ENCODE results near the gene KLRF1. TPM values are rescaled to one million over a fixed set of nuclear protein-coding genes. Genes with fewer than 3 reads are reported as not detected.

The KLRF1 gene
- total and polyA plus RNA-seq, 2 experiments from 2014 or later, result 0.50 TPM; not detected in 1

DNA sequence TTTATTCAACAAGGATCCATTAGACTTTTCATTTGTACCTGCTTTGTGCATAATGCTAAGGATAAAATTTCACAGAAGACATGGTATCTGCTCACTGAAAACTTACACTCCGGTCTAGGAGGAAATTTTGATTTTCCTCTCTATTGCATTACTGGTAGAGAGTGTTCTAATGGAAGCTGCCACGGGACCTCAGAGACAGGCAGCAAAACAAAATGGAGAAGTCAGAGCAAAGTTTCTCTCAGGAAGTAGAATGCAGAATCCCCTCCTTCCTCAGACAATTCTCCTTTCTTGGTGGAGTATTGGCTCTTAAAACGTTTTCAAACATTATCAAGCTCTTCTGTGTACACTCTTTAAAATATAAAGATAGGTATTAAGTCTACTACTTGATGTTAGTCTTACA lies 29.6 kb downstream of the KLRF1 start:
- H3K79me2 ChIP-seq (replicated peaks; ENCODE audit: insufficient read depth), result no peaks in the 10 kb centered on the region
- no peaks in the 10 kb centered on the region for H3F3A ChIP-seq (replicated peaks; ENCODE audit: low read depth)
- H3K36me3 ChIP-seq (ENCODE audit: insufficient read depth), result no peaks in the 10 kb centered on the region
- H3K9me2 ChIP-seq (ENCODE audit: insufficient read depth), result no peaks in the 10 kb centered on the region
- TF ChIP-seq EZH2phosphoT487 (IDR thresholded peaks at IDR 0.05; ENCODE audit: unreplicated experiment), result no peak
- no peak for TF ChIP-seq CTCF (conservative IDR thresholded peaks at IDR 0.05; ENCODE audit: low read depth in 2 of 2)
- TF ChIP-seq, protein P1, sequence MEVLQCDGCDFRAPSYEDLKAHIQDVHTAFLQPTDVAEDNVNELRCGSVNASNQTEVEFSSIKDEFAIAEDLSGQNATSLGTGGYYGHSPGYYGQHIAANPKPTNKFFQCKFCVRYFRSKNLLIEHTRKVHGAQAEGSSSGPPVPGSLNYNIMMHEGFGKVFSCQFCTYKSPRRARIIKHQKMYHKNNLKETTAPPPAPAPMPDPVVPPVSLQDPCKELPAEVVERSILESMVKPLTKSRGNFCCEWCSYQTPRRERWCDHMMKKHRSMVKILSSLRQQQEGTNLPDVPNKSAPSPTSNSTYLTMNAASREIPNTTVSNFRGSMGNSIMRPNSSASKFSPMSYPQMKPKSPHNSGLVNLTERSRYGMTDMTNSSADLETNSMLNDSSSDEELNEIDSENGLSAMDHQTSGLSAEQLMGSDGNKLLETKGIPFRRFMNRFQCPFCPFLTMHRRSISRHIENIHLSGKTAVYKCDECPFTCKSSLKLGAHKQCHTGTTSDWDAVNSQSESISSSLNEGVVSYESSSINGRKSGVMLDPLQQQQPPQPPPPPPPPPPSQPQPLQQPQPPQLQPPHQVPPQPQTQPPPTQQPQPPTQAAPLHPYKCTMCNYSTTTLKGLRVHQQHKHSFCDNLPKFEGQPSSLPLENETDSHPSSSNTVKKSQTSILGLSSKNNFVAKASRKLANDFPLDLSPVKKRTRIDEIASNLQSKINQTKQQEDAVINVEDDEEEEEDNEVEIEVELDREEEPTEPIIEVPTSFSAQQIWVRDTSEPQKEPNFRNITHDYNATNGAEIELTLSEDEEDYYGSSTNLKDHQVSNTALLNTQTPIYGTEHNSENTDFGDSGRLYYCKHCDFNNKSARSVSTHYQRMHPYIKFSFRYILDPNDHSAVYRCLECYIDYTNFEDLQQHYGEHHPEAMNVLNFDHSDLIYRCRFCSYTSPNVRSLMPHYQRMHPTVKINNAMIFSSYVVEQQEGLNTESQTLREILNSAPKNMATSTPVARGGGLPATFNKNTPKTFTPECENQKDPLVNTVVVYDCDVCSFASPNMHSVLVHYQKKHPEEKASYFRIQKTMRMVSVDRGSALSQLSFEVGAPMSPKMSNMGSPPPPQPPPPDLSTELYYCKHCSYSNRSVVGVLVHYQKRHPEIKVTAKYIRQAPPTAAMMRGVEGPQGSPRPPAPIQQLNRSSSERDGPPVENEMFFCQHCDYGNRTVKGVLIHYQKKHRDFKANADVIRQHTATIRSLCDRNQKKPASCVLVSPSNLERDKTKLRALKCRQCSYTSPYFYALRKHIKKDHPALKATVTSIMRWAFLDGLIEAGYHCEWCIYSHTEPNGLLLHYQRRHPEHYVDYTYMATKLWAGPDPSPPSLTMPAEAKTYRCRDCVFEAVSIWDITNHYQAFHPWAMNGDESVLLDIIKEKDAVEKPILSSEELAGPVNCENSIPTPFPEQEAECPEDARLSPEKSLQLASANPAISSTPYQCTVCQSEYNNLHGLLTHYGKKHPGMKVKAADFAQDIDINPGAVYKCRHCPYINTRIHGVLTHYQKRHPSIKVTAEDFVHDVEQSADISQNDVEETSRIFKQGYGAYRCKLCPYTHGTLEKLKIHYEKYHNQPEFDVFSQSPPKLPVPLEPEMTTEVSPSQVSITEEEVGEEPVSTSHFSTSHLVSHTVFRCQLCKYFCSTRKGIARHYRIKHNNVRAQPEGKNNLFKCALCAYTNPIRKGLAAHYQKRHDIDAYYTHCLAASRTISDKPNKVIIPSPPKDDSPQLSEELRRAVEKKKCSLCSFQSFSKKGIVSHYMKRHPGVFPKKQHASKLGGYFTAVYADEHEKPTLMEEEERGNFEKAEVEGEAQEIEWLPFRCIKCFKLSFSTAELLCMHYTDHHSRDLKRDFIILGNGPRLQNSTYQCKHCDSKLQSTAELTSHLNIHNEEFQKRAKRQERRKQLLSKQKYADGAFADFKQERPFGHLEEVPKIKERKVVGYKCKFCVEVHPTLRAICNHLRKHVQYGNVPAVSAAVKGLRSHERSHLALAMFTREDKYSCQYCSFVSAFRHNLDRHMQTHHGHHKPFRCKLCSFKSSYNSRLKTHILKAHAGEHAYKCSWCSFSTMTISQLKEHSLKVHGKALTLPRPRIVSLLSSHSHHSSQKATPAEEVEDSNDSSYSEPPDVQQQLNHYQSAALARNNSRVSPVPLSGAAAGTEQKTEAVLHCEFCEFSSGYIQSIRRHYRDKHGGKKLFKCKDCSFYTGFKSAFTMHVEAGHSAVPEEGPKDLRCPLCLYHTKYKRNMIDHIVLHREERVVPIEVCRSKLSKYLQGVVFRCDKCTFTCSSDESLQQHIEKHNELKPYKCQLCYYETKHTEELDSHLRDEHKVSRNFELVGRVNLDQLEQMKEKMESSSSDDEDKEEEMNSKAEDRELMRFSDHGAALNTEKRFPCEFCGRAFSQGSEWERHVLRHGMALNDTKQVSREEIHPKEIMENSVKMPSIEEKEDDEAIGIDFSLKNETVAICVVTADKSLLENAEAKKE (CRISPR knock-in tag; IDR thresholded peaks at IDR 0.05), result no peak
- TF ChIP-seq EZH2 (IDR thresholded peaks at IDR 0.05; ENCODE audit: low read depth, unreplicated experiment), result no peak
- TF ChIP-seq STAT1 (IDR thresholded peaks at IDR 0.05; ENCODE audit: unreplicated experiment), result no peak
- no peak for TF ChIP-seq ETS1 (IDR thresholded peaks at IDR 0.05)
- TF ChIP-seq CREB1 (CRISPR knock-in tag; IDR thresholded peaks at IDR 0.05; ENCODE audit: low read depth), result no peak
- TF ChIP-seq NANOG (IDR thresholded peaks at IDR 0.05; ENCODE audit: borderline replicate concordance), result no peak
- TF ChIP-seq, protein P2, sequence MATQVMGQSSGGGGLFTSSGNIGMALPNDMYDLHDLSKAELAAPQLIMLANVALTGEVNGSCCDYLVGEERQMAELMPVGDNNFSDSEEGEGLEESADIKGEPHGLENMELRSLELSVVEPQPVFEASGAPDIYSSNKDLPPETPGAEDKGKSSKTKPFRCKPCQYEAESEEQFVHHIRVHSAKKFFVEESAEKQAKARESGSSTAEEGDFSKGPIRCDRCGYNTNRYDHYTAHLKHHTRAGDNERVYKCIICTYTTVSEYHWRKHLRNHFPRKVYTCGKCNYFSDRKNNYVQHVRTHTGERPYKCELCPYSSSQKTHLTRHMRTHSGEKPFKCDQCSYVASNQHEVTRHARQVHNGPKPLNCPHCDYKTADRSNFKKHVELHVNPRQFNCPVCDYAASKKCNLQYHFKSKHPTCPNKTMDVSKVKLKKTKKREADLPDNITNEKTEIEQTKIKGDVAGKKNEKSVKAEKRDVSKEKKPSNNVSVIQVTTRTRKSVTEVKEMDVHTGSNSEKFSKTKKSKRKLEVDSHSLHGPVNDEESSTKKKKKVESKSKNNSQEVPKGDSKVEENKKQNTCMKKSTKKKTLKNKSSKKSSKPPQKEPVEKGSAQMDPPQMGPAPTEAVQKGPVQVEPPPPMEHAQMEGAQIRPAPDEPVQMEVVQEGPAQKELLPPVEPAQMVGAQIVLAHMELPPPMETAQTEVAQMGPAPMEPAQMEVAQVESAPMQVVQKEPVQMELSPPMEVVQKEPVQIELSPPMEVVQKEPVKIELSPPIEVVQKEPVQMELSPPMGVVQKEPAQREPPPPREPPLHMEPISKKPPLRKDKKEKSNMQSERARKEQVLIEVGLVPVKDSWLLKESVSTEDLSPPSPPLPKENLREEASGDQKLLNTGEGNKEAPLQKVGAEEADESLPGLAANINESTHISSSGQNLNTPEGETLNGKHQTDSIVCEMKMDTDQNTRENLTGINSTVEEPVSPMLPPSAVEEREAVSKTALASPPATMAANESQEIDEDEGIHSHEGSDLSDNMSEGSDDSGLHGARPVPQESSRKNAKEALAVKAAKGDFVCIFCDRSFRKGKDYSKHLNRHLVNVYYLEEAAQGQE (IDR thresholded peaks at IDR 0.05; ENCODE audit: unreplicated experiment), result no peak
- TF ChIP-seq ZNF114 (CRISPR knock-in tag; IDR thresholded peaks at IDR 0.05), result no peak
- Mint-ChIP-seq H3K27me3 (ENCODE audit: insufficient read depth, low read depth, poor library complexity) (no peaks in the 10 kb centered on the region), H3K36me3 (ENCODE audit: low read depth) (no peaks in the 10 kb centered on the region), H3K27ac (no peak overlapping the region), H3K4me1 (peaks cover 24% of the 10 kb centered on the region), H3K4me3 (no peak overlapping the region), H3K9me3 (no peaks in the 10 kb centered on the region)
- H3K4me2 ChIP-seq, result peak overlapping the region; percentile 6; the same call in 1 of the 2 replicates
- H4K20me1 ChIP-seq (replicated peaks; ENCODE audit: insufficient read depth), result no peaks in the 10 kb centered on the region
- H3K4me1 ChIP-seq (ENCODE audit: insufficient read depth), result peaks cover 9% of the 10 kb centered on the region; the same call in 1 of the 2 replicates
- no peak overlapping the region for H3K4me3 ChIP-seq
- ATAC-seq (no peak), DNase-seq (ENCODE audit: low spot score) (no peak)
- H2AFZ ChIP-seq, result peak overlapping the region; percentile 82; the same call in 1 of the 2 replicates
- H3K27ac ChIP-seq (ENCODE audit: low read depth), result no peak overlapping the region
- no peaks in the 10 kb centered on the region for H3K27me3 ChIP-seq (ENCODE audit: insufficient read depth)

Measured in GM23338 (cell line).